Measurements from ENCODE around the gene PRCD.

PRCD gene

DNA sequence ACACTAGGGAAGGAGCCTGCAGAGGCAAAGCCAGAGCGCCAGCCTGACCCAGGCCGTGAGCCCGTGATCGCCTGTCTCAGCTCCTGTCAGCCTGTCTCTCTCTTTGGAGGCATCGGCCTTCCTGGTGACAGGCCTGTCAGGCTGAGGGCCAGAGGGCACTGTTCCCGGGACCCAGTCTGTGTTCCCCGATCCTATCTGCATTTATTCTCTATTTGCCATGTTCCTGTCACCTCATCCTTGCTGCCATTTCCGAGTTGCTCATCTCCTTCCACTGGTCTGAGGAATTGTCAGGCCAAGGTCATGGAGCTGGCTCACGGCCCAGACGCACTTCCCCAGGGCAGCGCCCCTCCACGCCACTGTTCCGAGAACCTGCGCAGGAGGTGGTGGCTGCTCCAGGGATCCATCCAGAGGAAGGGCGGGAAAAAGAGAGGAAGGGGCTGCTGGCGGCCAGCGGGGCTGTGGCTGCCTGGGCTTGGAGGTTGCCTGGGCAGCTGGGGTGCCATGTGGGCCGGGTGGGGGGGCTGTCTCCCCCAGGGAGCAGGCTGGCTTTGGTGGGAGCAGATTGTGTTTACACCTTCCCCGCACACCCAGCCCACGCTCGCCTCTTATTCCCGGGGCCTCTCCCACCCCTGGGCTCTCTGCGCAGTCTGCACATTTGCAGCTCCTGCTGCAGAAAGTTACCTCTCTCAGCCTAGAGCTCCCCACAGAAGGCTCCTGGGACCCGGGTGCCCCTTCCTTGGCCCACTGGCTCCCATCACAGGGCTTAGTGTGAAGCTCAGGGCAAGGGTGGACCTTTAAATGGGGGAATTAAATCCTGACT lies 4.9 kb downstream of the PRCD start:
- Histone ChIP-seq H3K4me3 (ENCODE audit: low read depth in 1 of 2, low read length in 2 of 2) (no peak overlapping the region), H3K4me1 (ENCODE audit: control insufficient read depth in 1 of 2, insufficient read depth in 2 of 2, low read length in 2 of 2) (peaks cover 16 to 41% of the 10 kb centered on the region in 2 donors), H3K36me3 (ENCODE audit: control insufficient read depth in 1 of 2, insufficient read depth in 2 of 2, low read length in 2 of 2) (no peaks in the 10 kb centered on the region), H3K27me3 (ENCODE audit: low read depth, low read length) (no peaks in the 10 kb centered on the region), H3K27ac (ENCODE audit: low read length) (no peak overlapping the region), H3K9me3 (ENCODE audit: control insufficient read depth in 1 of 2, low read length in 2 of 2) (no peaks in the 10 kb centered on the region)

GRCh38 chr17:76545918-76546555 lies 6.2 kb downstream of the PRCD start:
- no peak overlapping the region for H3K27ac ChIP-seq (ENCODE audit: low read length)

GRCh38 chr17:76546556-76547182 lies 6.8 kb downstream of the PRCD start:
- Histone ChIP-seq H3K36me3 (ENCODE audit: control insufficient read depth in 1 of 2, insufficient read depth in 2 of 2, low read length in 2 of 2) (no peaks in the 10 kb centered on the region), H3K4me1 (ENCODE audit: control insufficient read depth in 1 of 2, insufficient read depth in 2 of 2, low read length in 2 of 2) (peaks cover 16 to 25% of the 10 kb centered on the region in 2 donors), H3K27ac (ENCODE audit: low read length) (no peak overlapping the region), H3K9me3 (ENCODE audit: control insufficient read depth in 1 of 2, low read length in 2 of 2) (no peaks in the 10 kb centered on the region), H3K27me3 (ENCODE audit: low read depth, low read length) (no peaks in the 10 kb centered on the region), H3K4me3 (ENCODE audit: low read depth in 1 of 2, low read length in 2 of 2) (no peak overlapping the region)

More at GRCh38 chr17:76545918-76546555, 6.2 kb downstream of the PRCD start:
- Histone ChIP-seq H3K9me3 (ENCODE audit: control insufficient read depth in 1 of 2, low read length in 2 of 2) (no peaks in the 10 kb centered on the region), H3K36me3 (ENCODE audit: control insufficient read depth in 1 of 2, insufficient read depth in 2 of 2, low read length in 2 of 2) (no peaks in the 10 kb centered on the region), H3K4me3 (ENCODE audit: low read depth in 1 of 2, low read length in 2 of 2) (no peak overlapping the region), H3K27me3 (ENCODE audit: low read depth, low read length) (no peaks in the 10 kb centered on the region), H3K4me1 (ENCODE audit: control insufficient read depth in 1 of 2, insufficient read depth in 2 of 2, low read length in 2 of 2) (peaks cover 16 to 31% of the 10 kb centered on the region in 2 donors)

- Histone ChIP-seq H3K4me1 (ENCODE audit: control insufficient read depth in 1 of 2, insufficient read depth in 2 of 2, low read length in 2 of 2) (peaks cover 16 to 23% of the 10 kb centered on the region in 2 donors), H3K27me3 (ENCODE audit: low read depth, low read length) (no peaks in the 10 kb centered on the region), H3K36me3 (ENCODE audit: control insufficient read depth in 1 of 2, insufficient read depth in 2 of 2, low read length in 2 of 2) (no peaks in the 10 kb centered on the region), H3K4me3 (ENCODE audit: low read depth in 1 of 2, low read length in 2 of 2) (no peak overlapping the region), H3K27ac (ENCODE audit: low read length) (no peak overlapping the region), H3K9me3 (ENCODE audit: control insufficient read depth in 1 of 2, low read length in 2 of 2) (no peaks in the 10 kb centered on the region)
These were observed 7.4 kb downstream of the PRCD start for GRCh38 chr17:76547183-76547641.

- Histone ChIP-seq H3K9me3 (ENCODE audit: control insufficient read depth in 1 of 2, low read length in 2 of 2) (no peaks in the 10 kb centered on the region), H3K27ac (ENCODE audit: low read length) (no peak overlapping the region), H3K4me1 (ENCODE audit: control insufficient read depth in 1 of 2, insufficient read depth in 2 of 2, low read length in 2 of 2) (peaks cover 16 to 23% of the 10 kb centered on the region in 2 donors), H3K4me3 (ENCODE audit: low read depth in 1 of 2, low read length in 2 of 2) (no peak overlapping the region), H3K36me3 (ENCODE audit: control insufficient read depth in 1 of 2, insufficient read depth in 2 of 2, low read length in 2 of 2) (no peaks in the 10 kb centered on the region), H3K27me3 (ENCODE audit: low read depth, low read length) (no peaks in the 10 kb centered on the region)
These were observed 7.9 kb downstream of the PRCD start for GRCh38 chr17:76547642-76548202.

DNA sequence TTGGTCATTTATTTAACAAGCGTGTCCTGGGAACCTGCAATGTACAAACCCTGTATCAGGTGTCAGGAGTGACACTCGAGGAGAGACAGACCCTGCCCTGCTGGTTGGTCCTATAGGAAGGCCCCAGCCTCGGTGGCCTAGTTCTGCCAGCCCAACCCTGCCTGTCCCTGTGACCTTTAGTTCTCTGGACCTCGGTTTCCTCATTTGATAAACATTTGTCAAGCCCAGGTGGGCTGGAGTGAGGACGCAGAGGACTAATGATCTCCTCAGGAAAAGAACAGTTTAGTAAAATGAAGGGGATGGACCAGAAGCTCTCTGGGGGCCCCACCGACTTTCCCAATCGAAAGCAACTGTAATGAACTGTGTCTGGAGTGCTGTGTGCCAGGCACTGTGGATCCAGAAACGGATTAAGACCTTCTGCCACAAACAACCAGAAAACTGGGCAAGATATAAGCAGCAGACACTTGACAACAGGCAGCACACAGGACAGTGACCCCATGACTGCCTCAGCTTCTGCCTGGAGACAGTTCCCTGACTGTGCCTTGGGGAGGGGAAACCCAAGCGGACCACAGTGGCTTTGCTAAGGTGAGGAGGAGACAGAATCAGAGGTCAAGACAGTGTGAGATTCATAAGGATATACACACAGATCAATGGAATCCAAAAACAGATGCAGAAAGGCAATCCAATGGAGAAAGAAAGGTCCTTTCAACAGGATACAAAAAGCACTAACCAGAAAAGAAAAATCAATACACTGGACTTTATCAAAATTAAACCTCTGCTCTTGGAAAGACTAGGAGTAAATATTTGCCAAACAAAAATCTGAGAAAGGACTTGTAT lies 8.8 kb downstream of the PRCD start:
- Histone ChIP-seq H3K27me3 (ENCODE audit: low read depth, low read length) (no peaks in the 10 kb centered on the region), H3K36me3 (ENCODE audit: control insufficient read depth in 1 of 2, insufficient read depth in 2 of 2, low read length in 2 of 2) (no peaks in the 10 kb centered on the region), H3K4me3 (ENCODE audit: low read depth in 1 of 2, low read length in 2 of 2) (no peak overlapping the region), H3K4me1 (ENCODE audit: control insufficient read depth in 1 of 2, insufficient read depth in 2 of 2, low read length in 2 of 2) (peaks cover 16 to 23% of the 10 kb centered on the region in 2 donors), H3K9me3 (ENCODE audit: control insufficient read depth in 1 of 2, low read length in 2 of 2) (no peaks in the 10 kb centered on the region), H3K27ac (ENCODE audit: low read length) (no peak overlapping the region)

DNA sequence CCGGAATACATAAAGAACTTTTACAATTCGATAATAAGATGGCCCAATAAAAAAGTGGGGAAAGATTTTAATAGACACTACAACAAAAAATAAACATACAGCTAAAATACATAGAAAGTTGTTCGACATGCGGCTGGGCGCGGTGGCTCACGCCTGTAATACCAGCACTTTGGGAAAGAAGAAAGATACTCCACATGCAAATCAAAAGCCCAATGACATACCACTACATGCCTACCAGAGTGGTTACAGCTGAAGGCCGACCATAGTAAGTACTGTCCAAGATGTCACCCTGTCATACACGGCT lies 9.3 kb downstream of the PRCD start:
- H3K9me3 ChIP-seq (ENCODE audit: control insufficient read depth in 1 of 2, low read length in 2 of 2): no peaks in the 10 kb centered on the region
- H3K4me3 ChIP-seq (ENCODE audit: low read depth in 1 of 2, low read length in 2 of 2): no peak overlapping the region
- no peaks in the 10 kb centered on the region for H3K36me3 ChIP-seq (ENCODE audit: control insufficient read depth in 1 of 2, insufficient read depth in 2 of 2, low read length in 2 of 2)
- H3K27ac ChIP-seq (ENCODE audit: low read length): no peak overlapping the region
- no peaks in the 10 kb centered on the region for H3K27me3 ChIP-seq (ENCODE audit: low read depth, low read length)
- H3K4me1 ChIP-seq (ENCODE audit: control insufficient read depth in 1 of 2, insufficient read depth in 2 of 2, low read length in 2 of 2): peaks cover 16 to 17% of the 10 kb centered on the region in 2 donors

GRCh38 chr17:76549539-76549938 lies 9.7 kb downstream of the PRCD start:
- Histone ChIP-seq H3K9me3 (ENCODE audit: control insufficient read depth in 1 of 2, low read length in 2 of 2) (no peaks in the 10 kb centered on the region), H3K4me1 (ENCODE audit: control insufficient read depth in 1 of 2, insufficient read depth in 2 of 2, low read length in 2 of 2) (peaks cover 13 to 16% of the 10 kb centered on the region in 2 donors), H3K27ac (ENCODE audit: low read length) (no peak overlapping the region), H3K36me3 (ENCODE audit: control insufficient read depth in 1 of 2, insufficient read depth in 2 of 2, low read length in 2 of 2) (no peaks in the 10 kb centered on the region), H3K27me3 (ENCODE audit: low read depth, low read length) (no peaks in the 10 kb centered on the region), H3K4me3 (ENCODE audit: low read depth in 1 of 2, low read length in 2 of 2) (no peak overlapping the region)

- H3K27me3 ChIP-seq (ENCODE audit: low read depth, low read length): no peaks in the 10 kb centered on the region
- no peak overlapping the region for H3K4me3 ChIP-seq (ENCODE audit: low read depth in 1 of 2, low read length in 2 of 2)
- peaks cover 11 to 16% of the 10 kb centered on the region in 2 donors for H3K4me1 ChIP-seq (ENCODE audit: control insufficient read depth in 1 of 2, insufficient read depth in 2 of 2, low read length in 2 of 2)
- H3K27ac ChIP-seq (ENCODE audit: low read length): no peak overlapping the region
- H3K9me3 ChIP-seq (ENCODE audit: control insufficient read depth in 1 of 2, low read length in 2 of 2): no peaks in the 10 kb centered on the region
- no peaks in the 10 kb centered on the region for H3K36me3 ChIP-seq (ENCODE audit: control insufficient read depth in 1 of 2, insufficient read depth in 2 of 2, low read length in 2 of 2)
These were observed 11.1 kb downstream of the PRCD start for GRCh38 chr17:76550712-76551615.

GRCh38 chr17:76551685-76552084 lies 11.8 kb downstream of the PRCD start:
- Histone ChIP-seq H3K4me3 (ENCODE audit: low read depth in 1 of 2, low read length in 2 of 2) (no peak overlapping the region), H3K36me3 (ENCODE audit: control insufficient read depth in 1 of 2, insufficient read depth in 2 of 2, low read length in 2 of 2) (no peaks in the 10 kb centered on the region), H3K27ac (ENCODE audit: low read length) (no peak overlapping the region), H3K9me3 (ENCODE audit: control insufficient read depth in 1 of 2, low read length in 2 of 2) (no peaks in the 10 kb centered on the region), H3K4me1 (ENCODE audit: control insufficient read depth in 1 of 2, insufficient read depth in 2 of 2, low read length in 2 of 2) (peaks cover 9 to 15% of the 10 kb centered on the region in 2 donors), H3K27me3 (ENCODE audit: low read depth, low read length) (no peaks in the 10 kb centered on the region)

All from muscle layer of duodenum (tissue), 2 donors.